ENCODE data around the gene TNFRSF13B. TPM values are rescaled to one million over a fixed set of nuclear protein-coding genes. Genes with fewer than 3 reads are reported as not detected.
A peak's percentile ranks its signal among the peaks of the same experiment; 100 is the strongest.

TNFRSF13B gene
- polyA plus RNA-seq, 1 of the 3 experiments (the other 2 are of a cell fraction) = not detected

- Histone ChIP-seq H3K9me3 (no peaks in the 10 kb centered on the region), H3K36me3 (replicated peaks in 1 of 2; ENCODE audit: control insufficient read depth in 1 of 2, insufficient read depth in 2 of 2, low read length in 1 of 2) (no peaks in the 10 kb centered on the region), H3K9me2 (no peaks in the 10 kb centered on the region), H3K27ac (ENCODE audit: low read depth in 2 of 2, low read length in 1 of 2) (no peak overlapping the region), H2AFZ (ENCODE audit: low read depth) (no peak overlapping the region), H3F3A (replicated peaks; ENCODE audit: insufficient read depth) (no peaks in the 10 kb centered on the region), H3K4me1 (ENCODE audit: control insufficient read depth in 1 of 2, insufficient read depth in 2 of 2, low read depth in 1 of 2, low read length in 1 of 2) (no peaks in the 10 kb centered on the region), H3K4me2 (no peak overlapping the region), H3K4me3 (ENCODE audit: low read depth in 2 of 2, low read length in 1 of 2) (no peak overlapping the region), H3K27me3 (ENCODE audit: insufficient read depth) (peaks cover 30% of the 10 kb centered on the region; the same call in 1 of the 2 replicates), H3K9ac (no peak overlapping the region), H3K79me2 (ENCODE audit: insufficient read depth) (no peaks in the 10 kb centered on the region), H4K20me1 (ENCODE audit: insufficient read depth) (no peaks in the 10 kb centered on the region)
- WGBS (ENCODE audit: low lambda C conversion rate) = 45% methylated on average over 10 of the region's 11 CpGs
- TF ChIP-seq, protein P1, sequence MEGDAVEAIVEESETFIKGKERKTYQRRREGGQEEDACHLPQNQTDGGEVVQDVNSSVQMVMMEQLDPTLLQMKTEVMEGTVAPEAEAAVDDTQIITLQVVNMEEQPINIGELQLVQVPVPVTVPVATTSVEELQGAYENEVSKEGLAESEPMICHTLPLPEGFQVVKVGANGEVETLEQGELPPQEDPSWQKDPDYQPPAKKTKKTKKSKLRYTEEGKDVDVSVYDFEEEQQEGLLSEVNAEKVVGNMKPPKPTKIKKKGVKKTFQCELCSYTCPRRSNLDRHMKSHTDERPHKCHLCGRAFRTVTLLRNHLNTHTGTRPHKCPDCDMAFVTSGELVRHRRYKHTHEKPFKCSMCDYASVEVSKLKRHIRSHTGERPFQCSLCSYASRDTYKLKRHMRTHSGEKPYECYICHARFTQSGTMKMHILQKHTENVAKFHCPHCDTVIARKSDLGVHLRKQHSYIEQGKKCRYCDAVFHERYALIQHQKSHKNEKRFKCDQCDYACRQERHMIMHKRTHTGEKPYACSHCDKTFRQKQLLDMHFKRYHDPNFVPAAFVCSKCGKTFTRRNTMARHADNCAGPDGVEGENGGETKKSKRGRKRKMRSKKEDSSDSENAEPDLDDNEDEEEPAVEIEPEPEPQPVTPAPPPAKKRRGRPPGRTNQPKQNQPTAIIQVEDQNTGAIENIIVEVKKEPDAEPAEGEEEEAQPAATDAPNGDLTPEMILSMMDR (IDR thresholded peaks at IDR 0.05) = peak; percentile 47
- no peak for TF ChIP-seq POLR2AphosphoS5 (IDR thresholded peaks at IDR 0.05; ENCODE audit: low read depth, low read length)
- TF ChIP-seq RAD21 (IDR thresholded peaks at IDR 0.05; ENCODE audit: low read length) = peak; percentile 35; the same call in 1 of the 2 replicates
- TF ChIP-seq SMC3 (IDR thresholded peaks at IDR 0.05; ENCODE audit: low read depth, low read length) = peak; percentile 16; the same call in 1 of the 2 replicates
- peak; percentile 64 for DNase-seq
- CTCF ChIA-PET = interaction anchor here (0.6 to 1.3 kb wide), 4 partner anchors 12 to 76 kb away, joined by 3 to 5 read pairs (median 4); no protein-coding TSS in a partner anchor
- POLR2A ChIA-PET = no interaction called here
These were observed 56.0 kb downstream of the TNFRSF13B start for GRCh38 chr17:16915752-16916556.

GRCh38 chr17:16913463-16913862, 58.5 kb downstream of the TNFRSF13B start:
- Histone ChIP-seq H3K9me2 (no peaks in the 10 kb centered on the region), H2AFZ (ENCODE audit: low read depth) (no peak overlapping the region), H4K20me1 (ENCODE audit: insufficient read depth) (no peaks in the 10 kb centered on the region), H3K36me3 (replicated peaks in 1 of 2; ENCODE audit: control insufficient read depth in 1 of 2, insufficient read depth in 2 of 2, low read length in 1 of 2) (no peaks in the 10 kb centered on the region), H3K9me3 (no peaks in the 10 kb centered on the region), H3K4me3 (ENCODE audit: low read depth in 2 of 2, low read length in 1 of 2) (no peak overlapping the region), H3K27me3 (ENCODE audit: insufficient read depth) (peaks cover 53% of the 10 kb centered on the region), H3K79me2 (ENCODE audit: insufficient read depth) (no peaks in the 10 kb centered on the region), H3K4me1 (ENCODE audit: control insufficient read depth in 1 of 2, insufficient read depth in 2 of 2, low read depth in 1 of 2, low read length in 1 of 2) (no peaks in the 10 kb centered on the region), H3K27ac (ENCODE audit: low read depth in 2 of 2, low read length in 1 of 2) (no peak overlapping the region), H3K9ac (no peak overlapping the region), H3F3A (replicated peaks; ENCODE audit: insufficient read depth) (no peaks in the 10 kb centered on the region), H3K4me2 (no peak overlapping the region)
- POLR2A ChIA-PET = no interaction called here
- CTCF ChIA-PET = no interaction called here
- no peak for DNase-seq
- 13% methylated on average over 2 of the region's 2 CpGs for WGBS (ENCODE audit: low lambda C conversion rate)
- TF ChIP-seq SIN3A (IDR thresholded peaks at IDR 0.05; ENCODE audit: borderline replicate concordance, low read depth, low read length) (no peak), RCOR1 (IDR thresholded peaks at IDR 0.05; ENCODE audit: low read length) (no peak), JUND (IDR thresholded peaks at IDR 0.05) (no peak), RFX5 (IDR thresholded peaks at IDR 0.05; ENCODE audit: low read length) (no peak), MEF2A (IDR thresholded peaks at IDR 0.05; ENCODE audit: borderline replicate concordance, low read depth) (no peak), POLR2AphosphoS5 (IDR thresholded peaks at IDR 0.05; ENCODE audit: low read depth, low read length) (no peak), MXI1 (IDR thresholded peaks at IDR 0.05; ENCODE audit: low read depth, low read length) (no peak), RXRA (IDR thresholded peaks at IDR 0.05; ENCODE audit: borderline replicate concordance, low read depth) (no peak), TCF12 (IDR thresholded peaks at IDR 0.05) (no peak), TEAD4 (IDR thresholded peaks at IDR 0.05; ENCODE audit: borderline replicate concordance, insufficient read depth) (no peak)
- TF ChIP-seq, protein P1 (IDR thresholded peaks at IDR 0.05) = no peak
- TF ChIP-seq, protein P2, sequence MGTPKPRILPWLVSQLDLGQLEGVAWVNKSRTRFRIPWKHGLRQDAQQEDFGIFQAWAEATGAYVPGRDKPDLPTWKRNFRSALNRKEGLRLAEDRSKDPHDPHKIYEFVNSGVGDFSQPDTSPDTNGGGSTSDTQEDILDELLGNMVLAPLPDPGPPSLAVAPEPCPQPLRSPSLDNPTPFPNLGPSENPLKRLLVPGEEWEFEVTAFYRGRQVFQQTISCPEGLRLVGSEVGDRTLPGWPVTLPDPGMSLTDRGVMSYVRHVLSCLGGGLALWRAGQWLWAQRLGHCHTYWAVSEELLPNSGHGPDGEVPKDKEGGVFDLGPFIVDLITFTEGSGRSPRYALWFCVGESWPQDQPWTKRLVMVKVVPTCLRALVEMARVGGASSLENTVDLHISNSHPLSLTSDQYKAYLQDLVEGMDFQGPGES (IDR thresholded peaks at IDR 0.05; ENCODE audit: low read depth, low read length) = no peak
- TF ChIP-seq, protein P3, sequence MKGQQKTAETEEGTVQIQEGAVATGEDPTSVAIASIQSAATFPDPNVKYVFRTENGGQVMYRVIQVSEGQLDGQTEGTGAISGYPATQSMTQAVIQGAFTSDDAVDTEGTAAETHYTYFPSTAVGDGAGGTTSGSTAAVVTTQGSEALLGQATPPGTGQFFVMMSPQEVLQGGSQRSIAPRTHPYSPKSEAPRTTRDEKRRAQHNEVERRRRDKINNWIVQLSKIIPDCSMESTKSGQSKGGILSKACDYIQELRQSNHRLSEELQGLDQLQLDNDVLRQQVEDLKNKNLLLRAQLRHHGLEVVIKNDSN (IDR thresholded peaks at IDR 0.05; ENCODE audit: borderline replicate concordance, low read depth) = no peak
- TF ChIP-seq, protein P4, sequence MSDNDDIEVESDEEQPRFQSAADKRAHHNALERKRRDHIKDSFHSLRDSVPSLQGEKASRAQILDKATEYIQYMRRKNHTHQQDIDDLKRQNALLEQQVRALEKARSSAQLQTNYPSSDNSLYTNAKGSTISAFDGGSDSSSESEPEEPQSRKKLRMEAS (IDR thresholded peaks at IDR 0.05; ENCODE audit: low read depth) = no peak
